CD14-positive monocyte (primary cell): Measurements from ENCODE around the gene GKN1. TPM values are rescaled to one million over a fixed set of nuclear protein-coding genes. Genes with fewer than 3 reads are reported as not detected.

Source experiments
- DNase-seq, 3 donors: peaks; one replicate each; pipeline ENCODE4 v3.0.0-alpha.2; 2011 to 2022
- H2AFZ ChIP-seq: 2 replicates; pipeline ENCODE4 v1.6.0; 2012; ENCODE audit warnings: mild to moderate bottlenecking, low read depth, low read length, inconsistent platforms; ENCODE audit not compliant: insufficient read depth, poor library complexity, severe bottlenecking
- H3K27ac ChIP-seq, 2 donors: 1 replicate in 1 of 2; 2 replicates in 1 of 2; pipeline ENCODE4 v1.5.1; 2012 to 2013; ENCODE audit warnings: low read length in 2 of 2, control low read depth in 1 of 2, inconsistent platforms in 1 of 2, low read depth in 1 of 2, mild to moderate bottlenecking in 1 of 2
- H3K27me3 ChIP-seq, 2 donors: one replicate each; pipeline versions ENCODE4 v1.6.0 to v1.6.1; 2011 to 2013; ENCODE audit warnings: low read length in 2 of 2; ENCODE audit not compliant: control insufficient read depth in 2 of 2, insufficient read depth in 2 of 2
- H3K36me3 ChIP-seq, 2 donors: replicated peaks in 1 of 2; 1 replicate in 1 of 2; 2 replicates in 1 of 2; pipeline versions ENCODE4 v1.5.1 to v1.6.1; 2012 to 2013; ENCODE audit warnings: low read length in 2 of 2, control low read depth in 1 of 2, inconsistent platforms in 1 of 2, mild to moderate bottlenecking in 1 of 2; ENCODE audit not compliant: insufficient read depth in 2 of 2, control insufficient read depth in 1 of 2
- H3K4me1 ChIP-seq, 2 donors: 1 replicate in 1 of 2; 2 replicates in 1 of 2; pipeline versions ENCODE4 v1.5.1 to v1.6.1; 2012 to 2013; ENCODE audit warnings: low read length in 2 of 2, control low read depth in 1 of 2, inconsistent platforms in 1 of 2, mild to moderate bottlenecking in 1 of 2, moderate library complexity in 1 of 2; ENCODE audit not compliant: insufficient read depth in 2 of 2, control insufficient read depth in 1 of 2
- H3K4me2 ChIP-seq: replicated peaks from 2 replicates; pipeline ENCODE3; 2012; ENCODE audit warnings: low read length, moderate library complexity, mild to moderate bottlenecking; ENCODE audit not compliant: poor library complexity, severe bottlenecking; ENCODE audit errors: extremely low read depth
- H3K4me3 ChIP-seq, 3 experiments: fragments of 200-600 bp in 1 of 3; sonication (generic) in 1 of 3; replicated peaks in 1 of 3; 1 replicate in 2 of 3; 2 replicates in 1 of 3; pipeline ENCODE4 v1.5.1; 2011 to 2013; ENCODE audit warnings: low read length in 3 of 3, mild to moderate bottlenecking in 3 of 3, control low read depth in 2 of 3, low read depth in 2 of 3, inconsistent platforms in 1 of 3, moderate library complexity in 1 of 3
- H3K79me2 ChIP-seq: 2 replicates; pipeline ENCODE4 v1.6.0; 2012; ENCODE audit warnings: mild to moderate bottlenecking, control low read depth, inconsistent platforms, low read length, moderate library complexity; ENCODE audit not compliant: insufficient read depth
- H3K9ac ChIP-seq: 2 replicates; pipeline ENCODE4 v1.6.0; 2017; ENCODE audit warnings: low read length, mild to moderate bottlenecking; ENCODE audit not compliant: insufficient read depth, poor library complexity, severe bottlenecking
- H3K9me3 ChIP-seq, 2 donors: replicated peaks in 1 of 2; 1 replicate in 1 of 2; 2 replicates in 1 of 2; pipeline versions ENCODE4 v1.5.1 to v1.6.1; 2012 to 2013; ENCODE audit warnings: low read length in 2 of 2, control low read depth in 1 of 2; ENCODE audit not compliant: control insufficient read depth in 1 of 2, insufficient read depth in 1 of 2
- H4K20me1 ChIP-seq: 2 replicates; pipeline ENCODE4 v1.6.0; 2012; ENCODE audit warnings: mild to moderate bottlenecking, low read length, control low read depth, moderate library complexity; ENCODE audit not compliant: insufficient read depth
- H3K27ac Mint-ChIP-seq, 7 donors: one replicate each; pipeline ENCODE4 v1.8.0; 2020; ENCODE audit warnings: mild to moderate bottlenecking in 7 of 7, mixed read lengths in 7 of 7, moderate library complexity in 6 of 7, inconsistent platforms in 2 of 7
- H3K27me3 Mint-ChIP-seq, 3 donors: one replicate each; pipeline ENCODE4 v1.8.0; 2021 to 2022; ENCODE audit warnings: low read depth in 3 of 3, mild to moderate bottlenecking in 3 of 3, mixed read lengths in 3 of 3, moderate library complexity in 3 of 3, inconsistent platforms in 1 of 3
- H3K36me3 Mint-ChIP-seq, 2 donors: one replicate each; pipeline ENCODE4 v1.8.0; 2020; ENCODE audit warnings: mixed read lengths in 2 of 2, inconsistent platforms in 1 of 2, mild to moderate bottlenecking in 1 of 2
- H3K4me1 Mint-ChIP-seq: one replicate; pipeline ENCODE4 v1.8.0; 2020; ENCODE audit warnings: mild to moderate bottlenecking, mixed read lengths
- H3K4me3 Mint-ChIP-seq, 2 donors: one replicate each; pipeline ENCODE4 v1.8.0; 2020; ENCODE audit warnings: mild to moderate bottlenecking in 2 of 2, mixed read lengths in 2 of 2, moderate library complexity in 1 of 2
- H3K9me3 Mint-ChIP-seq, 7 donors: one replicate each; pipeline ENCODE4 v1.8.0; 2020 to 2022; ENCODE audit warnings: mixed read lengths in 7 of 7, mild to moderate bottlenecking in 6 of 7, moderate library complexity in 6 of 7, inconsistent platforms in 2 of 7
- CTCF ChIP-seq: fragments of 200-600 bp; IDR thresholded peaks from one replicate; pipeline ENCODE4 v1.8.0; 2022; ENCODE audit warnings: antibody characterized with exemption, mild to moderate bottlenecking
- WGBS: methylation state at CpG from one replicate; pipeline ENCODE4 v1.1.5; 2013; ENCODE audit warnings: missing lambda C conversion rate; ENCODE audit not compliant: insufficient coverage; 5-methylcytosine and 5-hydroxymethylcytosine counted together
- intact Hi-C, 2 donors: fragments of 100-400 bp; cut with micrococcal nuclease; formaldehyde crosslinking; loops; one replicate each; pipeline versions ENCODE4 v1.15.0 to v1.15.1; 2023
- polyA plus RNA-seq, 3 donors: library from polyadenylated mRNA; depleted of rRNA in 1 of 3; unstranded in 2 of 3; stranded (reverse) in 1 of 3; fragments of 300-500 nt in 2 of 3; fragments of >200 nt in 1 of 3; fragmentation: Illumina TruSeq in 2 of 3; gene quantifications; 1 replicate in 2 of 3; 2 replicates in 1 of 3; pipeline ENCODE4 v1.2.3, GENCODE V29; 2012 to 2021

The GKN1 gene
- polyA plus RNA-seq, 3 donors: not detected

- intact Hi-C loops: no loop called here
- H3K4me2 ChIP-seq: no peak overlapping the region
- H2AFZ ChIP-seq: no peak overlapping the region
- no peak overlapping the region for H3K4me3 ChIP-seq
- no peaks in the 10 kb centered on the region for H3K9me3 ChIP-seq
- no peak for DNase-seq
- no CpG with 5 or more reads among the region's 5 CpGs for WGBS
- no peak overlapping the region for H3K27ac ChIP-seq
- peaks cover 0 to 5% (median 4%) of the 10 kb centered on the region in 7 donors for H3K9me3 Mint-ChIP-seq
- H3K27me3 Mint-ChIP-seq: peaks cover 0 to 2% (median 2%) of the 10 kb centered on the region in 3 donors
- no peak overlapping the region for H3K4me3 Mint-ChIP-seq
- no peaks in the 10 kb centered on the region for H3K36me3 ChIP-seq
- no peak for TF ChIP-seq CTCF
- H4K20me1 ChIP-seq: no peaks in the 10 kb centered on the region
- H3K27me3 ChIP-seq: no peaks in the 10 kb centered on the region
- H3K27ac Mint-ChIP-seq: no peak overlapping the region
- H3K4me1 ChIP-seq: no peaks in the 10 kb centered on the region
- peaks cover 6% of the 10 kb centered on the region for H3K4me1 Mint-ChIP-seq
- H3K36me3 Mint-ChIP-seq: no peaks in the 10 kb centered on the region
- no peaks in the 10 kb centered on the region for H3K79me2 ChIP-seq
- H3K9ac ChIP-seq: no peak overlapping the region
Measured at GRCh38 chr2:68971591-68972231, 2.7 kb upstream of the GKN1 start.

- H3K27me3 Mint-ChIP-seq: peaks cover 0 to 5% (median 2%) of the 10 kb centered on the region in 3 donors
Measured at GRCh38 chr2:68974946-68975665, 670 bp downstream of the GKN1 start.

More at GRCh38 chr2:68974946-68975665, 670 bp downstream of the GKN1 start:
- no peaks in the 10 kb centered on the region for H4K20me1 ChIP-seq
- no peak overlapping the region for H3K4me3 Mint-ChIP-seq
- TF ChIP-seq CTCF: no peak
- H3K27me3 ChIP-seq: no peaks in the 10 kb centered on the region
- H3K4me1 ChIP-seq: no peaks in the 10 kb centered on the region
- H3K36me3 Mint-ChIP-seq: no peaks in the 10 kb centered on the region
- H3K79me2 ChIP-seq: no peaks in the 10 kb centered on the region
- intact Hi-C loops: no loop called here
- peaks cover 0 to 1% (median 0%) of the 10 kb centered on the region in 7 donors for H3K9me3 Mint-ChIP-seq
- H3K27ac ChIP-seq: no peak overlapping the region
- H2AFZ ChIP-seq: no peak overlapping the region
- no peak for DNase-seq
- no peaks in the 10 kb centered on the region for H3K4me1 Mint-ChIP-seq
- H3K4me2 ChIP-seq: no peak overlapping the region
- no peaks in the 10 kb centered on the region for H3K9me3 ChIP-seq
- no peak overlapping the region for H3K9ac ChIP-seq
- no peaks in the 10 kb centered on the region for H3K36me3 ChIP-seq
- no peak overlapping the region for H3K27ac Mint-ChIP-seq
- H3K4me3 ChIP-seq: no peak overlapping the region
- WGBS: 100% methylated on average over 1 of the region's 9 CpGs
